Skeletal muscle satellite cell (primary cell): ENCODE results near the gene ANO3.

ENCODE experiments used
- H3K27me3 ChIP-seq: 2 replicates; pipeline ENCODE4 v1.7.0; 2013; ENCODE audit warnings: low read length; ENCODE audit not compliant: control insufficient read depth, insufficient read depth
- H3K36me3 ChIP-seq: 2 replicates; pipeline ENCODE4 v1.7.0; 2013; ENCODE audit warnings: mild to moderate bottlenecking, control low read depth, low read length; ENCODE audit not compliant: insufficient read depth
- H3K4me1 ChIP-seq: 2 replicates; pipeline ENCODE4 v1.7.0; 2013; ENCODE audit warnings: low read length; ENCODE audit not compliant: control insufficient read depth, insufficient read depth
- H3K4me2 ChIP-seq: 2 replicates; pipeline ENCODE4 v1.7.0; 2013; ENCODE audit warnings: mild to moderate bottlenecking, low read length
- H3K4me3 ChIP-seq: 2 replicates; pipeline ENCODE4 v1.7.0; 2013; ENCODE audit warnings: low read length
- H3K9ac ChIP-seq: 2 replicates; pipeline ENCODE4 v1.7.0; 2013; ENCODE audit warnings: mild to moderate bottlenecking, low read depth, low read length, moderate library complexity
- H3K9me3 ChIP-seq: replicated peaks from 2 replicates; pipeline ENCODE4 v1.7.0; 2013; ENCODE audit warnings: mild to moderate bottlenecking, control low read depth, low read length

Gene ANO3

GRCh38 chr11:26649884-26650283 is 318.0 kb downstream of the ANO3 start:
- Histone ChIP-seq H3K4me1 (no peaks in the 10 kb centered on the region), H3K9me3 (no peaks in the 10 kb centered on the region), H3K4me2 (no peak overlapping the region), H3K4me3 (no peak overlapping the region), H3K9ac (no peak overlapping the region), H3K27me3 (peaks cover 28% of the 10 kb centered on the region), H3K36me3 (no peaks in the 10 kb centered on the region)

- Histone ChIP-seq H3K4me1 (no peaks in the 10 kb centered on the region), H3K27me3 (peaks cover 33% of the 10 kb centered on the region), H3K9me3 (no peaks in the 10 kb centered on the region), H3K4me3 (no peak overlapping the region), H3K36me3 (no peaks in the 10 kb centered on the region), H3K9ac (no peak overlapping the region), H3K4me2 (no peak overlapping the region)
Observed at GRCh38 chr11:26651916-26652315, 320.0 kb downstream of the ANO3 start.

- Histone ChIP-seq H3K9me3 (no peaks in the 10 kb centered on the region), H3K4me2 (no peak overlapping the region), H3K9ac (no peak overlapping the region), H3K36me3 (no peaks in the 10 kb centered on the region), H3K4me3 (no peak overlapping the region), H3K4me1 (no peaks in the 10 kb centered on the region), H3K27me3 (peaks cover 24% of the 10 kb centered on the region)
Observed at GRCh38 chr11:26655287-26655686, 323.4 kb downstream of the ANO3 start.

GRCh38 chr11:26662916-26663315 is 331.0 kb downstream of the ANO3 start:
- no peaks in the 10 kb centered on the region for H3K4me1 ChIP-seq
- H3K9me3 ChIP-seq, result no peaks in the 10 kb centered on the region
- no peaks in the 10 kb centered on the region for H3K36me3 ChIP-seq
- H3K4me3 ChIP-seq, result no peak overlapping the region
- H3K4me2 ChIP-seq, result no peak overlapping the region
- H3K27me3 ChIP-seq, result peaks cover 17% of the 10 kb centered on the region
- no peak overlapping the region for H3K9ac ChIP-seq

- no peak overlapping the region for H3K9ac ChIP-seq
- H3K36me3 ChIP-seq, result no peaks in the 10 kb centered on the region
- H3K9me3 ChIP-seq, result no peaks in the 10 kb centered on the region
- no peak overlapping the region for H3K4me3 ChIP-seq
- peaks cover 17% of the 10 kb centered on the region for H3K27me3 ChIP-seq
- H3K4me2 ChIP-seq, result no peak overlapping the region
- H3K4me1 ChIP-seq, result no peaks in the 10 kb centered on the region
Observed at GRCh38 chr11:26665036-26665435, 333.1 kb downstream of the ANO3 start.

GRCh38 chr11:26665946-26666345 is 334.0 kb downstream of the ANO3 start:
- H3K9ac ChIP-seq, result no peak overlapping the region

GRCh38 chr11:26675233-26675928 is 343.5 kb downstream of the ANO3 start:
- H3K36me3 ChIP-seq, result no peaks in the 10 kb centered on the region
- no peak overlapping the region for H3K4me2 ChIP-seq
- no peak overlapping the region for H3K4me3 ChIP-seq
- no peaks in the 10 kb centered on the region for H3K4me1 ChIP-seq
- H3K27me3 ChIP-seq, result peaks cover 5% of the 10 kb centered on the region
- no peak overlapping the region for H3K9ac ChIP-seq
- no peaks in the 10 kb centered on the region for H3K9me3 ChIP-seq

More at GRCh38 chr11:26665946-26666345, 334.0 kb downstream of the ANO3 start:
- H3K9me3 ChIP-seq, result no peaks in the 10 kb centered on the region
- H3K4me3 ChIP-seq, result no peak overlapping the region
- peaks cover 13% of the 10 kb centered on the region for H3K27me3 ChIP-seq
- H3K4me1 ChIP-seq, result no peaks in the 10 kb centered on the region
- no peaks in the 10 kb centered on the region for H3K36me3 ChIP-seq
- no peak overlapping the region for H3K4me2 ChIP-seq

- Histone ChIP-seq H3K9ac (no peak overlapping the region), H3K36me3 (no peaks in the 10 kb centered on the region), H3K4me3 (no peak overlapping the region), H3K27me3 (peaks cover 5% of the 10 kb centered on the region), H3K4me2 (no peak overlapping the region), H3K4me1 (no peaks in the 10 kb centered on the region), H3K9me3 (no peaks in the 10 kb centered on the region)
Observed at GRCh38 chr11:26676641-26677040, 344.7 kb downstream of the ANO3 start.

GRCh38 chr11:26677566-26677965 is 345.6 kb downstream of the ANO3 start:
- Histone ChIP-seq H3K9ac (no peak overlapping the region), H3K9me3 (no peaks in the 10 kb centered on the region), H3K4me2 (no peak overlapping the region), H3K36me3 (no peaks in the 10 kb centered on the region), H3K4me1 (no peaks in the 10 kb centered on the region), H3K4me3 (no peak overlapping the region), H3K27me3 (peaks cover 3% of the 10 kb centered on the region)

- Histone ChIP-seq H3K36me3 (no peaks in the 10 kb centered on the region), H3K9ac (no peak overlapping the region), H3K27me3 (peaks cover 4% of the 10 kb centered on the region), H3K9me3 (no peaks in the 10 kb centered on the region), H3K4me2 (no peak overlapping the region), H3K4me1 (no peaks in the 10 kb centered on the region), H3K4me3 (no peak overlapping the region)
Observed at GRCh38 chr11:26687351-26687750, 355.4 kb downstream of the ANO3 start.

- Histone ChIP-seq H3K36me3 (no peaks in the 10 kb centered on the region), H3K27me3 (peaks cover 4% of the 10 kb centered on the region), H3K4me2 (no peak overlapping the region), H3K9me3 (no peaks in the 10 kb centered on the region), H3K9ac (no peak overlapping the region), H3K4me3 (no peak overlapping the region), H3K4me1 (no peaks in the 10 kb centered on the region)
Observed at GRCh38 chr11:26688701-26689100, 356.8 kb downstream of the ANO3 start.

GRCh38 chr11:26696330-26696729 is 364.4 kb downstream of the ANO3 start:
- no peaks in the 10 kb centered on the region for H3K4me1 ChIP-seq
- H3K27me3 ChIP-seq, result peaks cover 2% of the 10 kb centered on the region
- no peaks in the 10 kb centered on the region for H3K9me3 ChIP-seq
- H3K4me2 ChIP-seq, result no peak overlapping the region
- no peak overlapping the region for H3K9ac ChIP-seq
- H3K36me3 ChIP-seq, result no peaks in the 10 kb centered on the region
- no peak overlapping the region for H3K4me3 ChIP-seq
